Gastroesophageal sphincter (tissue), 4 donors: ENCODE results near the gene CSNK2A1. TPM values are rescaled to one million over a fixed set of nuclear protein-coding genes. Genes with fewer than 3 reads are reported as not detected.

Experiments
- ATAC-seq: fragments of 150-250 bp; one replicate; pipeline ENCODE4 v1.9.1; 2016; ENCODE audit warnings: mild to moderate bottlenecking, moderate library complexity
- H3K27ac ChIP-seq, 4 donors: fragments of 200-600 bp; sonication (generic) in 3 of 4; 1 replicate in 3 of 4; 2 replicates in 1 of 4; pipeline ENCODE4 v1.5.1; 2016 to 2019
- H3K27me3 ChIP-seq: fragments of 200-600 bp; sonication (generic); one replicate; pipeline ENCODE4 v1.5.1; 2019
- H3K36me3 ChIP-seq, 2 donors: fragments of 200-600 bp; sonication (generic); one replicate each; pipeline ENCODE4 v1.5.1; 2019; ENCODE audit warnings: control low read depth in 1 of 2
- H3K4me1 ChIP-seq, 3 donors: fragments of 200-600 bp; sonication (generic); 1 replicate in 2 of 3; 2 replicates in 1 of 3; pipeline ENCODE4 v1.5.1; 2016 to 2019; ENCODE audit warnings: control low read depth in 2 of 3
- H3K4me3 ChIP-seq, 2 donors: fragments of 200-600 bp; sonication (generic); one replicate each; pipeline ENCODE4 v1.5.1; 2019; ENCODE audit warnings: mild to moderate bottlenecking in 1 of 2, moderate library complexity in 1 of 2
- H3K9me3 ChIP-seq, 3 donors: fragments of 200-600 bp; sonication (generic); one replicate each; pipeline ENCODE4 v1.5.1; 2017 to 2019; ENCODE audit warnings: control low read depth in 2 of 3
- CTCF ChIP-seq, 4 experiments: fragments of 200-600 bp in 2 of 4; fragments of 450-650 bp in 2 of 4; sonication (generic) in 1 of 4; IDR thresholded peaks; one replicate each; pipeline ENCODE4 v1.5.1; 2017 to 2019; ENCODE audit warnings: antibody characterized with exemption in 4 of 4, mild to moderate bottlenecking in 2 of 4, moderate library complexity in 2 of 4
- EP300 ChIP-seq: sonication (generic); formaldehyde crosslinking; IDR thresholded peaks from one replicate; pipeline ENCODE4 v1.6.1; 2017; ENCODE audit warnings: antibody characterized with exemption, mild to moderate bottlenecking
- POLR2A ChIP-seq, 2 donors: fragments of 450-650 bp; IDR thresholded peaks; one replicate each; pipeline ENCODE4 v1.6.1; 2017; ENCODE audit warnings: antibody characterized with exemption in 2 of 2, mild to moderate bottlenecking in 2 of 2, moderate library complexity in 1 of 2
- POLR2AphosphoS5 ChIP-seq: sonication (generic); formaldehyde crosslinking; IDR thresholded peaks from one replicate; pipeline ENCODE4 v1.6.1; 2017; ENCODE audit warnings: antibody characterized with exemption
- WGBS, 2 donors: methylation state at CpG; one replicate each; pipeline ENCODE4 v1.1.5; 2018; ENCODE audit warnings: low coverage in 1 of 2; 5-methylcytosine and 5-hydroxymethylcytosine counted together
- total RNA-seq, 4 donors: library from RNA; depleted of rRNA; stranded (reverse); fragments of >200 nt; gene quantifications; one replicate each; pipeline ENCODE4 v1.1.0, GENCODE V29; 2016

The CSNK2A1 gene
- total RNA-seq, 4 donors from 2014 or later: 69.1 to 109 (median 92.2) TPM

DNA sequence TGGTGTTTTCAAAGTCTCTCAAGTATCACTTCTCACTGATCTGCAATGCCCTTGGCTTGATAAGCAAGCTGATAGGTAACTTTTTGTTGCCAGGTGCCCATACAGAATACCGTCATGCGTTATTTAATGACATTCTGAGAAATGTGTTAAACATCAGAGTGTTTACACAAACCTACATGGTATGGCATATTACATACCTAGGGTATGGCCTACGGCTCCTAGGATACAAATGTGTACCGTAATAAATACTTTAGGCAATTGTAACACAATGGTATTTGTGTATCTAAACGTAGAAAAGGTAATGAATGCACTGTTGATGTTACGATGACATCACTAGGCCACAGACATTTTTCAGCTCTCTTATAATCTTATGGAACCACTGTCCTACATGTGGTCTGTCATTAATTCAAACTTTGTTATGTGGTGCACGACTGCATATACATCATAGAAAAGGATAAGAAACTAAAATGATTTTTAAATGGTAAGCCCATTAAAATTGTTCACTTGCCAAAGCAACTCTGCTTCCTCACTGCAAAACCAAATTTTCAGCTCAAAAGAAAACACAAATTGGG lies 35.7 kb downstream of the CSNK2A1 start:
- ATAC-seq: no peak
- TF ChIP-seq EP300 (no peak), POLR2AphosphoS5 (no peak), POLR2A (IDR thresholded peaks at IDR 0.05) (no peak), CTCF (IDR thresholded peaks at IDR 0.05) (no peak)
- 74 to 78% methylated on average over 7 of the region's 7 CpGs for WGBS, 2 donors

GRCh38 chr20:507006-507758 lies 36.4 kb downstream of the CSNK2A1 start:
- H3K27ac ChIP-seq: no peak overlapping the region
- no peaks in the 10 kb centered on the region for H3K9me3 ChIP-seq
- no peak for ATAC-seq
- peaks cover 0 to 28% (median 3%) of the 10 kb centered on the region in 3 donors for H3K4me1 ChIP-seq
- TF ChIP-seq CTCF (IDR thresholded peaks at IDR 0.05) (no peak), EP300 (no peak), POLR2A (IDR thresholded peaks at IDR 0.05) (no peak), POLR2AphosphoS5 (no peak)
- H3K4me3 ChIP-seq: no peak overlapping the region
- H3K27me3 ChIP-seq: no peaks in the 10 kb centered on the region
- H3K36me3 ChIP-seq: peaks cover 14 to 49% of the 10 kb centered on the region in 2 donors
- WGBS, 2 donors: 85 to 97% methylated on average over 5 to 6 of the region's 7 CpGs

More for the DNA sequence above, 35.7 kb downstream of the CSNK2A1 start:
- Histone ChIP-seq H3K27ac (no peak overlapping the region), H3K27me3 (no peaks in the 10 kb centered on the region), H3K4me1 (peaks cover 0 to 34% (median 3%) of the 10 kb centered on the region in 3 donors), H3K9me3 (no peaks in the 10 kb centered on the region), H3K36me3 (peaks cover 14 to 42% of the 10 kb centered on the region in 2 donors), H3K4me3 (no peak overlapping the region)

DNA sequence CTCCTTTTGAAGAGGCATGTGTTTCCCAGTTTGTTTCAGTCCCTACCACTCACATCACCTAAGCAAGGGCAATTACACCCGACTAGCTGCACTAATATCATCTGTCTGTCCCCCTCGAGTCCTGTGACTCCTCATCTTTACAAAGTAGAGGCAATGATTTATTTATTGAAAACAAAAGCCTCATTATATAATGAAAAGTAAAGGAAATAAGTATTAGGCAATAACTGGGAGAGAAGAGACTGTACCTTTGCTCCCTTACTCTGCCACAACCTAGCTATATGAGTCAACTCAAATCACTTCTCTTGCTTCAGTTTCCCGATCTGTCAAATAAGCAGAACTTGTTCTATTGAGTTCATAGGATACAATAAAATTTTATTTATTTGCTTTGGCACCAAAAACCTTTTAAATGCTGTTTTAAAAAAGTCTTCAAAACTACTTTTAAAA lies 38.9 kb downstream of the CSNK2A1 start:
- Histone ChIP-seq H3K4me1 (peaks cover 0 to 21% (median 3%) of the 10 kb centered on the region in 3 donors), H3K27ac (no peak overlapping the region), H3K9me3 (no peaks in the 10 kb centered on the region), H3K36me3 (peaks cover 14 to 74% of the 10 kb centered on the region in 2 donors), H3K4me3 (no peak overlapping the region), H3K27me3 (no peaks in the 10 kb centered on the region)
- 71 to 83% methylated on average over 3 of the region's 3 CpGs for WGBS, 2 donors
- no peak for ATAC-seq
- TF ChIP-seq EP300 (no peak), POLR2A (IDR thresholded peaks at IDR 0.05) (no peak), POLR2AphosphoS5 (no peak), CTCF (IDR thresholded peaks at IDR 0.05) (no peak)

GRCh38 chr20:503048-503737 lies 40.4 kb downstream of the CSNK2A1 start:
- H3K27ac ChIP-seq: no peak overlapping the region
- H3K4me1 ChIP-seq: peaks cover 0 to 7% (median 0%) of the 10 kb centered on the region in 3 donors
- peaks cover 14 to 89% of the 10 kb centered on the region in 2 donors for H3K36me3 ChIP-seq
- H3K27me3 ChIP-seq: no peaks in the 10 kb centered on the region
- no peaks in the 10 kb centered on the region for H3K9me3 ChIP-seq
- ATAC-seq: no peak
- 89 to 92% methylated on average over 10 to 11 of the region's 11 CpGs for WGBS, 2 donors
- TF ChIP-seq POLR2A (IDR thresholded peaks at IDR 0.05) (no peak), CTCF (IDR thresholded peaks at IDR 0.05) (no peak), EP300 (no peak), POLR2AphosphoS5 (no peak)
- H3K4me3 ChIP-seq: no peak overlapping the region
